Activated CD4-positive, alpha-beta T cell treated with anti-CD3 and anti-CD28 coated beads, Interleukin-2, amount 50 U/mL, for 48 hours (primary cell): ENCODE measurements around the gene FGF19.
A peak's percentile ranks its signal among the peaks of the same experiment; 100 is the strongest.
"Not testable (repeated sequence)": the region's sequence is repeated elsewhere in the genome, so short reads cannot be mapped to it uniquely, and the experiment has no call there.

Experiments
- DNase-seq, 2 experiments: peaks; one replicate each; pipeline ENCODE4 v3.0.0-alpha.2; 2020

The FGF19 gene

GRCh38 chr11:69716891-69717747 lies 13.3 kb upstream of the FGF19 start:
- no peak for DNase-seq

- DNase-seq: no peak
Observed at GRCh38 chr11:69716099-69716498, 12.3 kb upstream of the FGF19 start.

GRCh38 chr11:69715446-69715845 lies 11.6 kb upstream of the FGF19 start:
- DNase-seq: no peak

- peak in 1 of 2 experiments; percentile 21 for DNase-seq
Observed at GRCh38 chr11:69711822-69712801, 8.3 kb upstream of the FGF19 start.

GRCh38 chr11:69708736-69709401 lies 5.0 kb upstream of the FGF19 start:
- no peak for DNase-seq

GRCh38 chr11:69707176-69707575 lies 3.4 kb upstream of the FGF19 start:
- no peak for DNase-seq

GRCh38 chr11:69705901-69706787 lies 2.3 kb upstream of the FGF19 start:
- no peak for DNase-seq

- no peak for DNase-seq
Observed at GRCh38 chr11:69705351-69705811, 1.6 kb upstream of the FGF19 start.

GRCh38 chr11:69704508-69705253 lies 859 bp upstream of the FGF19 start:
- DNase-seq: peak in 1 of 2 experiments; percentile 20

GRCh38 chr11:69703453-69703767 lies 412 bp downstream of the FGF19 start:
- DNase-seq: no peak

- no peak for DNase-seq
Observed at GRCh38 chr11:69702769-69703452, 911 bp downstream of the FGF19 start.

- DNase-seq: no peak
Observed at GRCh38 chr11:69702239-69702691, 1.6 kb downstream of the FGF19 start.

GRCh38 chr11:69700278-69701140 lies 3.3 kb downstream of the FGF19 start:
- DNase-seq: no peak

- DNase-seq: no peak
Observed at GRCh38 chr11:69699213-69699612, 4.6 kb downstream of the FGF19 start.

- DNase-seq: no peak
Observed at GRCh38 chr11:69698362-69698761, 5.5 kb downstream of the FGF19 start.

- no peak for DNase-seq
Observed at GRCh38 chr11:69697861-69698260, 6.0 kb downstream of the FGF19 start.

GRCh38 chr11:69697469-69697843 lies 6.4 kb downstream of the FGF19 start:
- DNase-seq: no peak

GRCh38 chr11:69696749-69697468 lies 6.9 kb downstream of the FGF19 start:
- DNase-seq: no peak

GRCh38 chr11:69695995-69696394 lies 7.8 kb downstream of the FGF19 start:
- not testable (repeated sequence) for DNase-seq
